Mononuclear cell (primary cell): ENCODE data around the gene ANGEL2. TPM values are rescaled to one million over a fixed set of nuclear protein-coding genes. Genes with fewer than 3 reads are reported as not detected.
A peak's percentile ranks its signal among the peaks of the same experiment; 100 is the strongest.
"Not testable (repeated sequence)": the region's sequence is repeated elsewhere in the genome, so short reads cannot be mapped to it uniquely, and the experiment has no call there.

ENCODE experiments used
- H3K27me3 ChIP-seq: 2 replicates; pipeline ENCODE4 v1.6.0; 2011; ENCODE audit warnings: low read length, control low read depth; ENCODE audit not compliant: insufficient read depth
- H3K4me1 ChIP-seq: 2 replicates; pipeline ENCODE4 v1.5.1; 2011; ENCODE audit warnings: mild to moderate bottlenecking, low read length, control low read depth; ENCODE audit not compliant: insufficient read depth
- H3K4me3 ChIP-seq: 2 replicates; pipeline ENCODE4 v1.5.1; 2011; ENCODE audit warnings: mild to moderate bottlenecking, low read length, moderate library complexity
- H3K9me3 ChIP-seq: 2 replicates; pipeline ENCODE4 v1.5.1; 2011; ENCODE audit warnings: low read depth, mild to moderate bottlenecking, control low read depth, low read length
- total RNA-seq: library from RNA; depleted of rRNA; stranded (reverse); fragments of >200 nt; gene quantifications from one replicate; pipeline ENCODE4 v1.2.3, GENCODE V29; 2012

Gene ANGEL2
- total RNA-seq, 1 donor, result 73.7 TPM

- Histone ChIP-seq H3K4me1 (no peaks in the 10 kb centered on the region), H3K9me3 (no peaks in the 10 kb centered on the region)
These were observed 25.8 kb upstream of the ANGEL2 start for GRCh38 chr1:213041443-213041842.

GRCh38 chr1:213035573-213035972, 19.9 kb upstream of the ANGEL2 start:
- Histone ChIP-seq H3K9me3 (no peaks in the 10 kb centered on the region), H3K4me3 (no peak overlapping the region), H3K27me3 (peaks cover 6% of the 10 kb centered on the region), H3K4me1 (no peaks in the 10 kb centered on the region)

More at GRCh38 chr1:213041443-213041842, 25.8 kb upstream of the ANGEL2 start:
- H3K4me3 ChIP-seq, result no peak overlapping the region
- peaks cover 3% of the 10 kb centered on the region for H3K27me3 ChIP-seq

- no peaks in the 10 kb centered on the region for H3K9me3 ChIP-seq
- H3K27me3 ChIP-seq, result peaks cover 6% of the 10 kb centered on the region
- no peak overlapping the region for H3K4me3 ChIP-seq
- H3K4me1 ChIP-seq, result no peaks in the 10 kb centered on the region
These were observed 19.0 kb upstream of the ANGEL2 start for GRCh38 chr1:213034713-213035112.

- H3K27me3 ChIP-seq, result peaks cover 6% of the 10 kb centered on the region
- no peak overlapping the region for H3K4me3 ChIP-seq
- no peaks in the 10 kb centered on the region for H3K4me1 ChIP-seq
- H3K9me3 ChIP-seq, result no peaks in the 10 kb centered on the region
These were observed 17.0 kb upstream of the ANGEL2 start for GRCh38 chr1:213032651-213033050.

GRCh38 chr1:213027024-213027423, 11.4 kb upstream of the ANGEL2 start:
- not testable (repeated sequence) for H3K4me1 ChIP-seq, H3K4me3 ChIP-seq, H3K9me3 ChIP-seq
- peaks cover 10% of the 10 kb centered on the region for H3K27me3 ChIP-seq

GRCh38 chr1:213020016-213020415, 4.3 kb upstream of the ANGEL2 start:
- H3K9me3 ChIP-seq, result no peaks in the 10 kb centered on the region
- H3K4me3 ChIP-seq, result no peak overlapping the region
- peaks cover 12% of the 10 kb centered on the region for H3K27me3 ChIP-seq
- H3K4me1 ChIP-seq, result peaks cover 6% of the 10 kb centered on the region

- H3K9me3 ChIP-seq, result no peaks in the 10 kb centered on the region
- no peak overlapping the region for H3K4me3 ChIP-seq
- peaks cover 10% of the 10 kb centered on the region for H3K4me1 ChIP-seq
- peaks cover 12% of the 10 kb centered on the region for H3K27me3 ChIP-seq
These were observed 3.8 kb upstream of the ANGEL2 start for GRCh38 chr1:213019450-213019849.

GRCh38 chr1:213017447-213018273, 2.0 kb upstream of the ANGEL2 start:
- Histone ChIP-seq H3K4me1 (peaks cover 22% of the 10 kb centered on the region), H3K27me3 (peaks cover 2% of the 10 kb centered on the region), H3K4me3 (no peak overlapping the region), H3K9me3 (no peaks in the 10 kb centered on the region)

- Histone ChIP-seq H3K4me3 (peak overlapping the region; percentile 68), H3K9me3 (no peaks in the 10 kb centered on the region), H3K27me3 (no peaks in the 10 kb centered on the region), H3K4me1 (peaks cover 22% of the 10 kb centered on the region)
These were observed 1.0 kb downstream of the ANGEL2 start for GRCh38 chr1:213014642-213015041.

GRCh38 chr1:213008564-213008963, 7.1 kb downstream of the ANGEL2 start:
- H3K4me3 ChIP-seq, result no peak overlapping the region
- H3K9me3 ChIP-seq, result no peaks in the 10 kb centered on the region
- peaks cover 10% of the 10 kb centered on the region for H3K4me1 ChIP-seq
- H3K27me3 ChIP-seq, result no peaks in the 10 kb centered on the region

GRCh38 chr1:213003256-213003655, 12.4 kb downstream of the ANGEL2 start:
- Histone ChIP-seq H3K9me3 (no peaks in the 10 kb centered on the region), H3K27me3 (no peaks in the 10 kb centered on the region), H3K4me3 (no peak overlapping the region), H3K4me1 (no peaks in the 10 kb centered on the region)

- no peaks in the 10 kb centered on the region for H3K9me3 ChIP-seq
- H3K4me1 ChIP-seq, result no peaks in the 10 kb centered on the region
- no peaks in the 10 kb centered on the region for H3K27me3 ChIP-seq
- H3K4me3 ChIP-seq, result no peak overlapping the region
These were observed 20.7 kb downstream of the ANGEL2 start for GRCh38 chr1:212994926-212995325.

GRCh38 chr1:212993960-212994359, 21.7 kb downstream of the ANGEL2 start:
- H3K4me1 ChIP-seq, H3K27me3 ChIP-seq, H3K4me3 ChIP-seq, H3K9me3 ChIP-seq: not testable (repeated sequence)

- no peak overlapping the region for H3K4me3 ChIP-seq
- no peaks in the 10 kb centered on the region for H3K27me3 ChIP-seq
- H3K4me1 ChIP-seq, result no peaks in the 10 kb centered on the region
- no peaks in the 10 kb centered on the region for H3K9me3 ChIP-seq
These were observed 25.4 kb downstream of the ANGEL2 start for GRCh38 chr1:212990276-212990675.

- H3K4me1 ChIP-seq, result no peaks in the 10 kb centered on the region
- no peaks in the 10 kb centered on the region for H3K27me3 ChIP-seq
- H3K4me3 ChIP-seq, result no peak overlapping the region
- H3K9me3 ChIP-seq, result no peaks in the 10 kb centered on the region
These were observed 27.9 kb downstream of the ANGEL2 start for GRCh38 chr1:212987702-212988322.

GRCh38 chr1:212986551-212986950, 29.1 kb downstream of the ANGEL2 start:
- Histone ChIP-seq H3K4me1 (no peaks in the 10 kb centered on the region), H3K9me3 (no peaks in the 10 kb centered on the region), H3K27me3 (no peaks in the 10 kb centered on the region), H3K4me3 (no peak overlapping the region)
